Activated CD8-positive, alpha-beta memory T cell treated with anti-CD3 and anti-CD28 coated beads, Interleukin-2, amount 50 U/mL, for 4 hours (primary cell): Measurements from ENCODE around the gene EIF2AK2.

Experiments used
- DNase-seq: peaks from one replicate; pipeline ENCODE4 v3.0.0-alpha.2; 2020

The EIF2AK2 gene

GRCh38 chr2:37168217-37168981 is 11.6 kb upstream of the EIF2AK2 start:
- DNase-seq, result no peak

- no peak for DNase-seq
Measured at GRCh38 chr2:37167636-37168180, 10.9 kb upstream of the EIF2AK2 start.

GRCh38 chr2:37164757-37165156 is 8.0 kb upstream of the EIF2AK2 start:
- no peak for DNase-seq

- peak; percentile 15 for DNase-seq
Measured at GRCh38 chr2:37156071-37156856, 516 bp downstream of the EIF2AK2 start.

GRCh38 chr2:37154785-37155184 is 2.0 kb downstream of the EIF2AK2 start:
- no peak for DNase-seq

- DNase-seq, result no peak
Measured at GRCh38 chr2:37153224-37153623, 3.6 kb downstream of the EIF2AK2 start.

GRCh38 chr2:37149626-37150322 is 7.0 kb downstream of the EIF2AK2 start:
- DNase-seq, result no peak

GRCh38 chr2:37148325-37148724 is 8.5 kb downstream of the EIF2AK2 start:
- no peak for DNase-seq

- DNase-seq, result no peak
Measured at GRCh38 chr2:37146062-37146461, 10.7 kb downstream of the EIF2AK2 start.

- no peak for DNase-seq
Measured at GRCh38 chr2:37143974-37144373, 12.8 kb downstream of the EIF2AK2 start.

GRCh38 chr2:37142546-37142945 is 14.2 kb downstream of the EIF2AK2 start:
- DNase-seq, result no peak

GRCh38 chr2:37132914-37133313 is 23.9 kb downstream of the EIF2AK2 start:
- DNase-seq, result no peak

GRCh38 chr2:37125416-37125815 is 31.4 kb downstream of the EIF2AK2 start:
- no peak for DNase-seq

- DNase-seq, result no peak
Measured at GRCh38 chr2:37119157-37119556, 37.6 kb downstream of the EIF2AK2 start.

- DNase-seq, result no peak
Measured at GRCh38 chr2:37117566-37117965, 39.2 kb downstream of the EIF2AK2 start.

GRCh38 chr2:37111958-37112357 is 44.8 kb downstream of the EIF2AK2 start:
- no peak for DNase-seq

- no peak for DNase-seq
Measured at GRCh38 chr2:37110306-37111212, 46.2 kb downstream of the EIF2AK2 start.

- DNase-seq, result no peak
Measured at GRCh38 chr2:37109523-37109922, 47.3 kb downstream of the EIF2AK2 start.

- no peak for DNase-seq
Measured at GRCh38 chr2:37105150-37105549, 51.6 kb downstream of the EIF2AK2 start.

GRCh38 chr2:37104178-37104577 is 52.6 kb downstream of the EIF2AK2 start:
- DNase-seq, result no peak

GRCh38 chr2:37102588-37102987 is 54.2 kb downstream of the EIF2AK2 start:
- no peak for DNase-seq

- no peak for DNase-seq
Measured at GRCh38 chr2:37100054-37100453, 56.7 kb downstream of the EIF2AK2 start.
